ENCODE data around the gene SCGB2B2.

DNA sequence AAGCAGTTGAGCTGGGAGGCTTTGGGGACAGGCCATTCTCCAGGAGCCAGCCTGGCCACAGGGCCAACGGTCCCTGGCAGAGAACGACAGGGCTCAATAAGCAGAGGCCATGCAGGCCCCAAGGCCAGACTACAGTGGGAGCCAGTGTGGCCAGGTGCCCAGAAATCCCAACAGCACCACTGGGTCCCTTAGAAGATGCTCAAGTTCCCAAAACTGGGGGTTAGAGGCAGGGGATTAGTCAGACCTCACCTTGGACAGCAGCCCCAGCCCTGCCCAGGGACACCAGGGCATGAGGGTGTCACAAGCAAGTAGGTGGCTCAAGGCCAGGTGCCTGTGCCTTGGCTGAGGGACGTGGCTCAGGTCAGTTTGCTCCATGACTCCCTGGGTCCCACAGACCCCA is 12.8 kb downstream of the SCGB2B2 start:
- TF ChIP-seq YY1 (IDR thresholded peaks at IDR 0.05; ENCODE audit: low read depth) (no peak), EGR1 (IDR thresholded peaks at IDR 0.05) (no peak), TAF1 (IDR thresholded peaks at IDR 0.05; ENCODE audit: low read depth) (no peak)

Measured in Ishikawa (cell line).